Ureter (tissue), 1 donor: ENCODE data around the gene GPR180. TPM values are rescaled to one million over a fixed set of nuclear protein-coding genes. Genes with fewer than 3 reads are reported as not detected.
"Not testable (repeated sequence)": the region's sequence is repeated elsewhere in the genome, so short reads cannot be mapped to it uniquely, and the experiment has no call there.

ENCODE experiments used
- DNase-seq: peaks from one replicate; pipeline ENCODE4 v3.0.0-alpha.2; 2020; ENCODE audit warnings: low spot score
- total RNA-seq: library from RNA; stranded (reverse); gene quantifications from one replicate; pipeline ENCODE4 v1.2.4, GENCODE V29; 2023
- donor health status: DM: yes; HTN: yes; CAD: no.

GPR180 gene
- total RNA-seq, 1 donor from 2014 or later = 5.1 TPM

GRCh38 chr13:94596575-94596971, 5.1 kb upstream of the GPR180 start:
- no peak for DNase-seq

GRCh38 chr13:94598281-94598680, 3.4 kb upstream of the GPR180 start:
- DNase-seq = no peak

- no peak for DNase-seq
Measured at GRCh38 chr13:94599877-94600276, 1.8 kb upstream of the GPR180 start.

GRCh38 chr13:94602467-94602866, 810 bp downstream of the GPR180 start:
- DNase-seq = no peak

GRCh38 chr13:94607056-94607455, 5.4 kb downstream of the GPR180 start:
- no peak for DNase-seq

GRCh38 chr13:94607939-94608338, 6.3 kb downstream of the GPR180 start:
- no peak for DNase-seq

- DNase-seq = no peak
Measured at GRCh38 chr13:94608586-94608985, 6.9 kb downstream of the GPR180 start.

- DNase-seq = no peak
Measured at GRCh38 chr13:94609196-94609595, 7.5 kb downstream of the GPR180 start.

GRCh38 chr13:94610475-94610874, 8.8 kb downstream of the GPR180 start:
- DNase-seq = no peak

GRCh38 chr13:94612050-94612449, 10.4 kb downstream of the GPR180 start:
- DNase-seq = no peak

- no peak for DNase-seq
Measured at GRCh38 chr13:94613051-94613450, 11.4 kb downstream of the GPR180 start.

GRCh38 chr13:94617389-94618000, 15.8 kb downstream of the GPR180 start:
- no peak for DNase-seq

GRCh38 chr13:94620286-94620896, 18.7 kb downstream of the GPR180 start:
- DNase-seq = no peak

GRCh38 chr13:94622344-94622743, 20.7 kb downstream of the GPR180 start:
- DNase-seq = no peak

GRCh38 chr13:94623316-94623715, 21.7 kb downstream of the GPR180 start:
- no peak for DNase-seq

GRCh38 chr13:94630858-94631257, 29.2 kb downstream of the GPR180 start:
- DNase-seq = no peak

- no peak for DNase-seq
Measured at GRCh38 chr13:94632226-94632980, 30.7 kb downstream of the GPR180 start.

- DNase-seq = not testable (repeated sequence)
Measured at GRCh38 chr13:94636096-94636495, 34.4 kb downstream of the GPR180 start.

- no peak for DNase-seq
Measured at GRCh38 chr13:94636942-94637578, 35.4 kb downstream of the GPR180 start.

- DNase-seq = not testable (repeated sequence)
Measured at GRCh38 chr13:94637677-94638076, 36.0 kb downstream of the GPR180 start.

GRCh38 chr13:94640721-94641120, 39.1 kb downstream of the GPR180 start:
- DNase-seq = no peak

GRCh38 chr13:94641409-94641941, 39.8 kb downstream of the GPR180 start:
- no peak for DNase-seq
